Activated gamma-delta T cell treated with Interleukin-2 at 50 U/mL for 16 hours (primary cell): ENCODE data around the gene GSE1.
"Not testable (repeated sequence)": the region's sequence is repeated elsewhere in the genome, so short reads cannot be mapped to it uniquely, and the experiment has no call there.

Source experiments
- DNase-seq: peaks from one replicate; pipeline ENCODE4 v3.0.0-alpha.2; 2020

The GSE1 gene

GRCh38 chr16:85592277-85592676 lies 20.8 kb upstream of the GSE1 start:
- DNase-seq = not testable (repeated sequence)

- DNase-seq = no peak
Measured at GRCh38 chr16:85592700-85593493, 20.2 kb upstream of the GSE1 start.

GRCh38 chr16:85593494-85594221 lies 19.5 kb upstream of the GSE1 start:
- DNase-seq = no peak

GRCh38 chr16:85594273-85594977 lies 18.7 kb upstream of the GSE1 start:
- DNase-seq = no peak

- no peak for DNase-seq
Measured at GRCh38 chr16:85594978-85595661, 18.0 kb upstream of the GSE1 start.

- DNase-seq = no peak
Measured at GRCh38 chr16:85595812-85596502, 17.2 kb upstream of the GSE1 start.

GRCh38 chr16:85598141-85598540 lies 15.0 kb upstream of the GSE1 start:
- no peak for DNase-seq

- no peak for DNase-seq
Measured at GRCh38 chr16:85600078-85600477, 13.0 kb upstream of the GSE1 start.

- no peak for DNase-seq
Measured at GRCh38 chr16:85600530-85601271, 12.4 kb upstream of the GSE1 start.

GRCh38 chr16:85601272-85601639 lies 11.9 kb upstream of the GSE1 start:
- no peak for DNase-seq

- DNase-seq = no peak
Measured at GRCh38 chr16:85601730-85602401, 11.3 kb upstream of the GSE1 start.

- DNase-seq = no peak
Measured at GRCh38 chr16:85602402-85603202, 10.5 kb upstream of the GSE1 start.

- DNase-seq = no peak
Measured at GRCh38 chr16:85603203-85603755, 9.8 kb upstream of the GSE1 start.

- no peak for DNase-seq
Measured at GRCh38 chr16:85604145-85604705, 8.9 kb upstream of the GSE1 start.

- DNase-seq = no peak
Measured at GRCh38 chr16:85605051-85605911, 7.8 kb upstream of the GSE1 start.

GRCh38 chr16:85605912-85606841 lies 6.9 kb upstream of the GSE1 start:
- DNase-seq = no peak

- DNase-seq = no peak
Measured at GRCh38 chr16:85606904-85607303, 6.2 kb upstream of the GSE1 start.
